SIG-M5 (cell line): Measurements from ENCODE around the gene ARPIN.
"Not testable (repeated sequence)": the region's sequence is repeated elsewhere in the genome, so short reads cannot be mapped to it uniquely, and the experiment has no call there.

Experiments used
- DNase-seq: peaks from one replicate; lab custom pipeline; 2025; lab: John Stamatoyannopoulos, UW

The ARPIN gene

GRCh38 chr15:89878323-89878722, 34.4 kb downstream of the ARPIN start:
- no peak for DNase-seq

- DNase-seq, result no peak
These were observed 35.7 kb downstream of the ARPIN start for GRCh38 chr15:89877083-89877425.

- no peak for DNase-seq
These were observed 36.2 kb downstream of the ARPIN start for GRCh38 chr15:89876396-89877082.

- no peak for DNase-seq
These were observed 37.0 kb downstream of the ARPIN start for GRCh38 chr15:89875741-89876140.

GRCh38 chr15:89874926-89875564, 37.7 kb downstream of the ARPIN start:
- DNase-seq, result no peak

GRCh38 chr15:89870688-89871288, 42.0 kb downstream of the ARPIN start:
- DNase-seq, result no peak

GRCh38 chr15:89870006-89870405, 42.7 kb downstream of the ARPIN start:
- DNase-seq, result no peak

- DNase-seq, result not testable (repeated sequence)
These were observed 43.3 kb downstream of the ARPIN start for GRCh38 chr15:89869490-89869889.

GRCh38 chr15:89864958-89865739, 47.6 kb downstream of the ARPIN start:
- no peak for DNase-seq

GRCh38 chr15:89863918-89864317, 48.8 kb downstream of the ARPIN start:
- no peak for DNase-seq

GRCh38 chr15:89860891-89861290, 51.9 kb downstream of the ARPIN start:
- DNase-seq, result no peak

GRCh38 chr15:89860431-89860830, 52.3 kb downstream of the ARPIN start:
- DNase-seq, result no peak

- DNase-seq, result no peak
These were observed 53.9 kb downstream of the ARPIN start for GRCh38 chr15:89858661-89859458.

- DNase-seq, result no peak
These were observed 55.1 kb downstream of the ARPIN start for GRCh38 chr15:89857673-89858072.

GRCh38 chr15:89855948-89856347, 56.8 kb downstream of the ARPIN start:
- DNase-seq, result no peak

- not testable (repeated sequence) for DNase-seq
These were observed 57.9 kb downstream of the ARPIN start for GRCh38 chr15:89854863-89855262.

- DNase-seq, result no peak
These were observed 60.3 kb downstream of the ARPIN start for GRCh38 chr15:89852342-89852995.

GRCh38 chr15:89851673-89852341, 60.9 kb downstream of the ARPIN start:
- no peak for DNase-seq

- no peak for DNase-seq
These were observed 63.8 kb downstream of the ARPIN start for GRCh38 chr15:89848970-89849292.

- DNase-seq, result no peak
These were observed 65.7 kb downstream of the ARPIN start for GRCh38 chr15:89847101-89847500.

- DNase-seq, result no peak
These were observed 67.4 kb downstream of the ARPIN start for GRCh38 chr15:89845305-89845893.
